GM19351 (cell line): ENCODE data around the gene SLC25A11.

ENCODE experiments used
- ATAC-seq: cut with Tn5 transposase; IDR thresholded peaks from one replicate; pipeline ENCODE4 v1.9.1; 2021; ENCODE audit warnings: mild to moderate bottlenecking, moderate library complexity; ENCODE audit not compliant: unreplicated experiment

SLC25A11 gene

GRCh38 chr17:4966844-4967538 lies 27.1 kb upstream of the SLC25A11 start:
- peak; percentile 78 for ATAC-seq

GRCh38 chr17:4965311-4965986 lies 25.6 kb upstream of the SLC25A11 start:
- no peak for ATAC-seq

GRCh38 chr17:4960279-4960922 lies 20.6 kb upstream of the SLC25A11 start:
- no peak for ATAC-seq

GRCh38 chr17:4959261-4959965 lies 19.6 kb upstream of the SLC25A11 start:
- ATAC-seq: no peak

GRCh38 chr17:4958102-4958501 lies 18.3 kb upstream of the SLC25A11 start:
- no peak for ATAC-seq

GRCh38 chr17:4956493-4957061 lies 16.7 kb upstream of the SLC25A11 start:
- no peak for ATAC-seq

- ATAC-seq: no peak
Observed at GRCh38 chr17:4955091-4955490, 15.2 kb upstream of the SLC25A11 start.

- ATAC-seq: no peak
Observed at GRCh38 chr17:4953451-4953961, 13.7 kb upstream of the SLC25A11 start.

- no peak for ATAC-seq
Observed at GRCh38 chr17:4951486-4951885, 11.6 kb upstream of the SLC25A11 start.

GRCh38 chr17:4950746-4951204 lies 10.9 kb upstream of the SLC25A11 start, which contains the start of gene ENO3:
ENO3 (plus strand) TSS chr17:4951119; CDS start chr17:4951830, 711 bp downstream.
- no peak for ATAC-seq

- no peak for ATAC-seq
Observed at GRCh38 chr17:4950075-4950745, 10.4 kb upstream of the SLC25A11 start.

GRCh38 chr17:4949321-4950074 lies 9.7 kb upstream of the SLC25A11 start:
- ATAC-seq: peak; percentile 31

- ATAC-seq: peak; percentile 30
Observed at GRCh38 chr17:4948931-4949320, 9.1 kb upstream of the SLC25A11 start.

- no peak for ATAC-seq
Observed at GRCh38 chr17:4948166-4948930, 8.5 kb upstream of the SLC25A11 start, which contains the start of gene PFN1. PFN1 (minus strand) TSS chr17:4948530; CDS start chr17:4948394, 136 bp downstream.

GRCh38 chr17:4947411-4948165 lies 7.7 kb upstream of the SLC25A11 start:
- no peak for ATAC-seq

GRCh38 chr17:4947010-4947410 lies 7.2 kb upstream of the SLC25A11 start:
- ATAC-seq: no peak

- ATAC-seq: no peak
Observed at GRCh38 chr17:4946312-4946976, 6.6 kb upstream of the SLC25A11 start.
